GM18505 (cell line): ENCODE measurements around the gene PRAMEF25.
"Not testable (repeated sequence)": the region's sequence is repeated elsewhere in the genome, so short reads cannot be mapped to it uniquely, and the experiment has no call there.

Source experiments
- ATAC-seq: cut with Tn5 transposase; IDR thresholded peaks from one replicate; pipeline ENCODE4 v1.9.1; 2021; ENCODE audit not compliant: unreplicated experiment

The PRAMEF25 gene

GRCh38 chr1:13070474-13070873 is at the start of gene PRAMEF25:
Gene PRAMEF25 (plus strand): TSS chr1:13070774. CDS start chr1:13073694, 2,920 bp downstream.
- ATAC-seq = not testable (repeated sequence)

- not testable (repeated sequence) for ATAC-seq
These were observed 14.1 kb upstream of the PRAMEF25 start, which contains the start of gene PRAMEF27 for GRCh38 chr1:13056475-13056874. Gene PRAMEF27 (minus strand): TSS chr1:13056575. CDS start chr1:13053659, 2,916 bp downstream.

- not testable (repeated sequence) for ATAC-seq
These were observed 46.2 kb downstream of the PRAMEF25 start, which contains the start of gene HNRNPCL2 for GRCh38 chr1:13116754-13117153. Gene HNRNPCL2 (minus strand): TSS chr1:13116854. CDS start chr1:13116400, 454 bp downstream.
